Anterior cingulate cortex (tissue), 58 donors: Measurements from ENCODE around the gene A2ML1.
"Not testable (repeated sequence)": the region's sequence is repeated elsewhere in the genome, so short reads cannot be mapped to it uniquely, and the experiment has no call there.

Source experiments
- DNase-seq, 58 donors: peaks; one replicate each; lab custom pipeline; 2025; lab: John Stamatoyannopoulos, UW

The A2ML1 gene

DNA sequence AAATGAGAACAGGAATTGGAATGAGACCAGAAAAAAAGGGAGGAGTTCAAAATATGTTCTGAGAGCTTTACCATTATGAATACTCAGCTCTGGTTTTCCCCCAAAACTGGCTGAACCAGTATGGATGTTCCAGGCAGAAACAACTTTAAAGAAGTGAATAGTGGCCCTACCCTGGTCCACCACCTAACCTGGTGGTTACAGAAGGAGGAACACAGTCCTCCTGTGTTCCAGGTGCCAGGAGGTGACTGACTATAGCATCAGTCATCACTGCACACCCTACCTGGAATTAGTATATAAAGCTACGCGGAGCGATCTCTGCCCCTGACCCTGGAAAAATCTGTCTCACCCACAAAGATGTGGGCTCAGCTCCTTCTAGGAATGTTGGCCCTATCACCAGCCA, at the start of gene A2ML1:
TSS of gene A2ML1 (plus strand) at position 324 of the 400 bp plus-strand sequence. CDS start at position 355, 31 bp downstream.
- DNase-seq: no peak

GRCh38 chr12:8773461-8773860, 49.0 kb upstream of the A2ML1 start:
- DNase-seq: no peak

DNA sequence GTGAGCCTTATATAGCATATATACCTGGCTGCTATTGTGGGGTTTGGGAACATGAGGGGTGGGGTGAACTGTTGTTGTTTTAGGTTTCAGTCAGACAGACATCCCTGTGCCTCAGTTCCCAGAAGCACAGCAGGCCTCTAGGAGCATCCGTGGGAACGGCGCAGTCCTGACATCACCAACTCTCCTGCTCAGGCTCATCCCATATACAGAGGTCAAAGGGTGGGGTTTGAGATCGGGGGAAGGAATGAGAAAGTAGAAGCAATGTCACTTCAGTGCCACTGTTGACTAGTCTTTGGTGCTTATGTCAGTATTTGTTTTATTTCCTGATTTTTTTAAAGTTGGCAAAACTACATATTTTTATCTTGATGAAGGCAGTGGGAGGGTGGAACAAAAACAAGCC, 43.1 kb upstream of the A2ML1 start:
- DNase-seq: no peak

DNA sequence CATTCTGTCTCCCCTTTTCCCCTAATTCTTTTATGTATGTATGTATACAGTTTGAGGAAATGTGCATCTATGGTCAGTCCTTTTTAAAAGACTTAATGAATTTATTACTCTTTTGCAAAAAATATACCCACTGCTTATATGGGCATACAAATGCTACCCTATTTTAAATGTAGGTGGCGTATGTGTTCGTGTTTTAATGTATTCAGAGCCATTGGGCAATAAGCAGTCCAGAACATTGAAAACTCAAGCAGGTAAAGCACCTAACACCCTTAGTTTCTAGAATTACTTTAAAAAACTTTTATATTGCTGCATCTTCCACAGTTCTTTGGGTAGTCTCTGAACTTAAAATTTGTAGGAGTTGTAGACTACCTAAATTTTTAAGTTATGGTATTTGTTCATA, 42.6 kb upstream of the A2ML1 start:
- DNase-seq: no peak

DNA sequence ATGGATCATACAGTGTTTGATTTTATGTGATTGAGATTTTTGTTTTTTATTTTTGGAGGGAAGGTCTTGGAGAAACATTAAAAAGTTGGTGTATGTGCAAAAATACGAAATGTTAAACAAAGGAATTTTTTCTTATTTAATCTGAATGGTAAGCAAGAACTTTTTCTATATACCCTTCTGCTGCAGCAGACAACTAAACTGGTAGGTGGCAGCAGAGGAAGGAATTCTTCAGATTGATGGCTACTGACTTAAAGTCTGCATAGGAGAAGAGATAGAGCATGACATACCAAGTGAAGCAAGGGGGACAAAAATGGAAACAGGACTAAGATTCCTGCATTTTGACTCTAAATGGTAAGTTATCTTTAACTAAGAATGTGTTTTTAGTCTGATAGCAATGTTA, 42.0 kb upstream of the A2ML1 start:
- DNase-seq: peak in 3 of 58 donors; percentile 3 to 48 (median 17)

DNA sequence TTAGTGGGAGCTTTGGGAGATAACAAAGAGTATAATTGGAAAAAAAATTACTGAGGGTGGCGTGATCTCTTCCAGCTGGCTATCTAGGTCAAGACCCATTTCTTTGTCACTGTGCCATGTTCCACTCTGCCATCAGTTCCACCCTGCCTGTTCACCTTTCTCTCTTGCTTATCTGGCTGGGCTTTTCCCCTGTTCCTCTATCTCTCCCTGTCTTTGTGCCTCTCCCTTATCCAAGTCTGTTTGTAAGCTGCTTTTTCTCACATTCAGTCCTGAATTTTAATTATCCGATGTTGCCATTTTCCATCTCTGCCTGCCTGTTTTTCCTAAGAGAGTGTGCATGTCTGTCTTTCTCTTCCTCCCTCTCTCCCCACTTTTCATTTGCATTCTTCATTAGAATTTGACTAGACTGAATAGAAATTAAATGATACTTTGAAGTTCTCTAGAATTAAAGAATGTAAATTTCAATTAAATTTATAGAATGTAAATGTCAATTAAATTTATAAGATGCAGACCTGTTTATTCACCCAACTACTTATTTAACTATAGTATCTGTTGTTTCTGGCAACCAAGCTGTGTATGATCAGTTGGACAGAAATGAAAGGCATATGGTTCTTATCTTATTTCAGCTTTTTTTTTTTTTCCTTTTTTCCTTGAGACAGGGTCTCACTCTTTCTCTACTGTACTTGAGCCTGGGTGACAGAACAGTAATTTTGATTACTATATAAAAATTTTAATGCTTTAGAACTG, 40.9 kb upstream of the A2ML1 start:
- no peak for DNase-seq

GRCh38 chr12:8784290-8784888, 38.0 kb upstream of the A2ML1 start:
- peak in 1 of 58 donors; percentile 10 for DNase-seq

DNA sequence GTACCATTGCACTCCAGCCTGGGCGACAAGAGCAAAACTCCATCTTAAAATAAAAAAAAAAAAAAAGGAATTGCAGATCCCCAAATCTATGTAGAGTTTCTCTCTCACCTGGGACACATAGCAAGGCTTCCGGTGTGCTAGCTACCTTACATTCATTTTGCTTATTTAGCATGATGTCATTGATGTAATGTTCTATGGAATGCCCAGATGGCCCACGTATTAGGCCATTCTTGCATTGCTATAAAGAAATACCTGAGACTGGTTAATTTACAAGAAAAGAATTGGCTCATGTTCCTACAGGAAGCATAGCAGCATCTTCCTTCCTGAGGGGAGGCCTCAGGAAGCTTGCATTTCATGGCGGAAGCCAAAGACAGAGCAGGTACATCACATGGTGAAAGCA, 36.9 kb upstream of the A2ML1 start:
- DNase-seq: no peak

DNA sequence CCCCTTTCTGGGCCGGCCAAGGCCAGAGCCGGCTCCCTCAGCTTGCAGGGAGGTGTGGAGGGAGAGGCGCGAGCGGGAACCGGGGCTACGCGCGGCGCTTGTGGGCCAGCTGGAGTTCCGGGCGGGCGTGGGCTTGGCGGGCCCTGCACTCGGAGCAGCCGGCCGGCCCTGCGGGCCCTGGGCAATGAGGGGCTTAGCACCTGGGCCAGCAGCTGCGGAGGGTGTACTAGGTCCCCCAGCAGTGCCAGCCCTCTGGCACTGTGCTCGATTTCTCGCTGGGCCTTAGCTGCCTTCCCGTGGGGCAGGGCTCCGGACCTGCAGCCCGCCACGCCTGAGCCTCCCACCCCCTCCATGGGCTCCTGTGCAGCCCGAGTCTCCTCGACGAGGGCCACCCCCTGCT, 35.2 kb upstream of the A2ML1 start:
- DNase-seq: not testable (repeated sequence)

- DNase-seq: not testable (repeated sequence)
These were observed 33.7 kb upstream of the A2ML1 start for GRCh38 chr12:8788706-8789105.

DNA sequence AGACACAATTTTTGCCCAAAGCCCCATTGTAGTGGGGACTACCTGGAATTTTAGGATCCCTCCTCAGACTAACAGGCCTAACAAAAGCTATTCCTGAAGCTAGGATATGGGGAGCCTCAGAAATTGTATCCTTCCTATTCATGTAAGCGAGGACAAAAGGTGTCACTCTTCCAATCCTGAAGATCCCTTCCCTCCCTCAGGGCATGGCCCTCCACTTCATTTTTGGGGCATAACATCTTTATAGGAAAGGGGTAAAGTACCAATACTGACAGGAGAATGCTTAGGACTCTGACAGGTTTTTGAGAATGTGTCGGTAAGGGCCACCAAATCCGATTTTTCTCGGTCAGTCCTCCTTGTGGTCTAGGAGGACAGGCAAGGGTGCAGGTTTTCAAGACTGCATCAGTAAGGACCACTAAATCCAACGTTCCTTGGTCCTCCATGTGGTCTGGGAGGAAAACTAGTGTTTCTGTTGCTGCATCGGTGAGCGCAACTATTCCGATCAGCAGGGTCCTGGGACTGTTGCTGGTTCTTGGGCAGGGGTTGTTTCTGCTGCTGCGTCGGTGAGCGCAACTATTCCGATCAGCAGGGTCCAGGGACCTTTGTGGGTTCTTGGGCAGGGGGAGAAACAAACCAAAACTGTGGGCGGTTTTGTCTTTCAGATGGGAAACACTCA, 32.9 kb upstream of the A2ML1 start:
- DNase-seq: not testable (repeated sequence)

DNA sequence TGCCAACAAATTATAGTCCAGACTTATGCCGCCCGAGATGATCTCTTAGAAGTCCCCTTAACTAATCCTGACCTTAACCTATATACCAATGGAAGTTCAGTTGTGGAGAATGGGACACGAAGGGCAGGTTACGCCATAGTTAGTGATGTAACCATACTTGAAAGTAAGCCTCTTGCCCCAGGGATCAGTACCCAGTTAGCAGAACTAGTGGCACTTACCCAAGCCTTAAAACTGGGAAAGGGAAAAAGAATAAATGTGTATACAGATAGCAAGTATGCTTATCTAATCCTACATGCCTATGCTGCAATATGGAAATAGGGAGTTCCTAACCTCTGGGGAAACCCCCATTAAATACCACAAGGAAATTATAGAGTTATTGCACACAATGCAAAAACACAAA, 29.2 kb upstream of the A2ML1 start:
- not testable (repeated sequence) for DNase-seq

DNA sequence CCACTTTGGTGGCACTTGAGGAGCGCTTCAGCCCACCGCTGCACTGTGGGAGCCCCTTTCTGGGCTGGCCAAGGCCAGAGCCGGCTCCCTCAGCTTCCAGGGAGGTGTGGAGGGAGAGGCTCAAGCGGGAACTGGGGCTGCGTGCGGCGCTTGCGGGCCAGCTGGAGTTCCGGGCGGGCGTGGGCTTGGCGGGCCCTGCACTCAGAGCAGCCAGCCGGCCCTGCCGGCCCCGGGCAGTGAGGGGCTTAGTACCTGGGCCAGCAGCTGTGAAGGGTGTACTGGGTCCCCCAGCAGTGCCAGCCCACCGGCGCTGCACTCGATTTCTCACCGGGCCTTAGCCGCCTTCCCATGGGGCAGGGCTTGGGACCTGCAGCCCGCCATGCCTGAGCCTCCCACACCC, 27.8 kb upstream of the A2ML1 start:
- DNase-seq: not testable (repeated sequence)

DNA sequence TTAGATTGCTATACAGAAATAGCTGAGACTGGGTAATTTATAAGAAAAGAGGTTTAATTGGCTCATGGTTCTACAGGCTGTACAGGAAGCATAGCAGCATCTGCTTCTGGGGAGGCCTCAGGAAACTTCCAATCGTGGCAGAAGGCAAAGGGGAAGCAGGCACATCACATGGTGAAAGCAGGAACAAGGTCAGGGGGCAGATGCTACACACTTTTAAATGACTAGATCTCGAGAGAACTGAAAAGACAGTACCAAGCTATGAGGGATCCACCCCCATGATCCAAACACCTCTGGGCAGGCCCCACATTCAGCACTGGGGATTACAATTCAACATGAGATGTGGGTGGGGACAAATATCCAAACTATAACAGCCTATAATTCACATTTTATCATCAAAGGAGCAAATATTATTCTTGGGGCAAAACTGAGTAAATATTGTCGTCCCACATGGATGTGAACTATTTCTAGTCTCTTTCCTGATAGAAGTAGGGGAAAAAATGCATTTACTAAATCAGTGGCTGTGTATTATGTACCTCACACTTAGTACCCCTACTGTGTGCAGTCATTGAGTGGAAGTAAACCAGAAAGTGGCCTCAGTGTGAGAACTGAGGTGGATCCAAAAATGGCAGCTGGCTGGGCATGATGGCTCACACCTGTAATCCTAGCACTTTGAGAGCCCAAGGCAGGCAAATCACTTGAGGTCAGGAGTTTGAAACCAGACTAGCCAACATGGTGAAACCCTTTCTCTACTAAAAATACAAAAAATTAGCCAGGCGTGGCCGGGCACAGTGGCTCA, 25.4 kb upstream of the A2ML1 start:
- no peak for DNase-seq

GRCh38 chr12:8801213-8801612, 21.2 kb upstream of the A2ML1 start:
- not testable (repeated sequence) for DNase-seq

DNA sequence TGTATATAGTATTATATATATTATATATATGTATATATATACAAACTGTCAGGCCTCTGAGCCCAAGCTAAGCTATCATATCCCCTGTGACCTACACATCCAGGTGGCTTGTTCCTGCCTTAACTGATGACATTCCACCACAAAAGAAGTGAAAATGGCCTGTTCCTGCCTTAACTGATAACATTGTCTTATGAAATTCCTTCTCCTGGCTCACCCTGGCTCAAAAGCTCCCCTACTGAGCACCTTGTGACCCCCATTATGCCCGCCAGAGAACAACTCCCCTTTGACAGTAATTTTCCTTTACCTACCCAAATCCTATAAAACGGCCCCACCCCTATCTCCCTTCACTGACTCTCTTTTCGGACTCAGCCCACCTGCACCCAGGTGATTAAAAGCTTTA, 17.6 kb upstream of the A2ML1 start:
- not testable (repeated sequence) for DNase-seq

GRCh38 chr12:8805487-8805886, 16.9 kb upstream of the A2ML1 start:
- DNase-seq: not testable (repeated sequence)

GRCh38 chr12:8807084-8807483, 15.3 kb upstream of the A2ML1 start:
- not testable (repeated sequence) for DNase-seq

- DNase-seq: not testable (repeated sequence)
These were observed 12.3 kb upstream of the A2ML1 start for GRCh38 chr12:8810112-8810511.

DNA sequence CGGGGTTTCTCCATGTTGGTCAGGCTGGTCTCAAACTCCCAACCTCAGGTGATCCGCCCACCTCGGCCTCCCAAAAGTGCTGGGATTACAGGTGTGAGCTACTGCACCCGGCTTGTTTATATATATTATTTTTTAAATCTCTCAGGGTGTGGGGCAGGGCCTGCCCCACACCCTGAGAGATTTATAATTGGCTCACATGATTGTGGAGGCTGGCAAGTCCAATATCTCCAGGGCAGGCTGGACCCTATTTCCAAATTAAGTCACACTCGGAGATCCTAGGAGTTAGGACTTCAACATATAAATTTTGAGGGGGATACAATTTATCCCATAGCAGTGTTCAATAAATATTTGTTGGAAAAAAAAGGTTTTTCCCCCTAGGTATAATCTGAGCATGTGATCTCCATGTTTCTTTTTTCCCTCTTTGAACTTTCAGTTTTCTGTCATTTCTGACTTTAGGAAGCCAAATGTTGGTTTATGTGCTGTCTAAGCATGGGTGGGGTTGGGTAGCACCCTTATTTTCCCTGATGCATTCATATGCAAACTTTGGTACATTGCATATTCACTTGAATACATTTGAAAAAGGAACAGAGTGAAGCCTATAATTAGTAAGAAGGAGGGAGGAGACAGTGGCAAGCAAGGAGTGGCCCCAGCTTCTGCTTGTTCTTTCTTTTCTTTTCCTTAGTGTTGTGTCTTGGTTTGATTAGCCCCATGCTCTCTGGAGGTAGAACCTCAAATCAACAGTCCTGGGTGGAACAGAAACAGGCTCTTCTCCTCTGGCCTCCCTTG, 8.7 kb upstream of the A2ML1 start:
- DNase-seq: no peak
